ENCODE measurements around the gene CDHR4. TPM values are rescaled to one million over a fixed set of nuclear protein-coding genes. Genes with fewer than 3 reads are reported as not detected.

The CDHR4 gene
- total RNA-seq, 1 donor from 2014 or later = not detected

DNA sequence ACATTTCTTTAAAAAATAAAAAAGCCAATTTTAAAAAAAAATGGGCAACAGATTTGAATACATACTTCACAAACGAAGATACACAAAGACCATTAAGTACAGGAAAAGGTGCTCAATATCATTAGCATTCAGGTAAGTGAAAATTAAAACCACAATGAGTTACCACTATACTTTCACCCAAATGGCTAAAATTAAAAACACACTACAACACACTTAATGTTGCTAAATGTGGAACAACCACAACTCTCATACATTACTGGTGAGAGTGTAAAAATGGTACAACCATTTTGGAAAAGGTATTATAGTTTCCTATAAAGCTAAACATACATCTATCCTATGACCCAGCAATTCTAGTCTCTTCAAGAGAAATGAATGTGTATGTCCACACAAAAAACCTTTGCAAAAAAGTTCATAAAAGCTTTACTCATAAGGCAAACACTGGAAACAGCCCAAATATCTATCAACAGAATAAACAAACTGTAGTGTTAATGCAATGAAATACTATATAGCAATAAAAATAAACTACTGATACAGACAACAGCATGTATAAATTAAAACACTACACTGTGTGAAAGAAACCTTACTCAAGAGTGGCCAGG is 28.2 kb downstream of the CDHR4 start:
- no peaks in the 10 kb centered on the region for H3K9me3 Mint-ChIP-seq
- Histone ChIP-seq H3K9ac (no peak overlapping the region), H3K36me3 (no peaks in the 10 kb centered on the region), H4K20me1 (ENCODE audit: low read depth) (peaks cover 41% of the 10 kb centered on the region), H3K4me3 (no peak overlapping the region), H3K79me2 (ENCODE audit: low read depth) (peaks cover 99% of the 10 kb centered on the region), H3K27me3 (no peaks in the 10 kb centered on the region), H3K4me2 (no peak overlapping the region), H3F3A (ENCODE audit: low read depth) (no peaks in the 10 kb centered on the region), H3K9me3 (ENCODE audit: low read depth) (no peaks in the 10 kb centered on the region), H2AFZ (replicated peaks) (no peak overlapping the region), H3K27ac (no peak overlapping the region), H3K4me1 (no peaks in the 10 kb centered on the region)
- H3K36me3 Mint-ChIP-seq = peaks cover 10% of the 10 kb centered on the region
- no peak overlapping the region for H3K4me3 Mint-ChIP-seq
- peaks cover 2% of the 10 kb centered on the region for H3K27me3 Mint-ChIP-seq (ENCODE audit: insufficient read depth, low read depth)
- no peaks in the 10 kb centered on the region for H3K4me1 Mint-ChIP-seq
- DNase-seq (ENCODE audit: low spot score) = no peak
- no peak overlapping the region for H3K27ac Mint-ChIP-seq
- TF ChIP-seq EZH2 (IDR thresholded peaks at IDR 0.05) (no peak), CTCF (IDR thresholded peaks at IDR 0.05) (no peak), EZH2phosphoT487 (IDR thresholded peaks at IDR 0.05) (no peak)

DNA sequence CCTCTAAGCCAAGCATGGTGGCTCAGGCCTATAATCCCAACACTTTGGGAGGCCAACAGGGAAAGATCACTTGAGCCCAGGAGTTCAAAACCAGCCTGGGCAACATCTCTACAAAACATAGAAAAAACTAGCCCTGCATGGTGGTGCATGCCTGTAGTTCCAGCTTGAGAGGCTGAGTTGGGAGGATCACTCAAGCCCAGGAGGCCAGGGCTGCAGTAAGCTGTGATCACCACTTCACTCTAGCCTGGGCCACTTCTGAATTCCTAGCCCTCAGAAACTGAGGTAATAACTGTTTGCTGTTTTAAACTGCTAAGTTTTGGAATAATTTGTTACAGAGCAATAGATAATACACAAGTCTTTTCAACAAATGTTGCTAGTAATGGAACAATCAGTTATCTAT is 29.7 kb downstream of the CDHR4 start:
- Mint-ChIP-seq H3K9me3 (no peaks in the 10 kb centered on the region), H3K4me3 (no peak overlapping the region), H3K36me3 (peaks cover 14% of the 10 kb centered on the region), H3K4me1 (no peaks in the 10 kb centered on the region), H3K27ac (no peak overlapping the region), H3K27me3 (ENCODE audit: insufficient read depth, low read depth) (no peaks in the 10 kb centered on the region)
- Histone ChIP-seq H3K4me1 (no peaks in the 10 kb centered on the region), H3K79me2 (ENCODE audit: low read depth) (peaks cover 99% of the 10 kb centered on the region), H2AFZ (replicated peaks) (no peak overlapping the region), H3F3A (ENCODE audit: low read depth) (no peaks in the 10 kb centered on the region), H3K4me2 (no peak overlapping the region), H3K4me3 (no peak overlapping the region), H3K9ac (no peak overlapping the region), H3K27ac (no peak overlapping the region), H4K20me1 (ENCODE audit: low read depth) (peaks cover 39% of the 10 kb centered on the region), H3K27me3 (no peaks in the 10 kb centered on the region), H3K9me3 (ENCODE audit: low read depth) (no peaks in the 10 kb centered on the region), H3K36me3 (no peaks in the 10 kb centered on the region)
- TF ChIP-seq EZH2phosphoT487 (IDR thresholded peaks at IDR 0.05) = no peak
- no peak for TF ChIP-seq EZH2 (IDR thresholded peaks at IDR 0.05)
- no peak for TF ChIP-seq CTCF (IDR thresholded peaks at IDR 0.05)
- no peak for DNase-seq (ENCODE audit: low spot score)

DNA sequence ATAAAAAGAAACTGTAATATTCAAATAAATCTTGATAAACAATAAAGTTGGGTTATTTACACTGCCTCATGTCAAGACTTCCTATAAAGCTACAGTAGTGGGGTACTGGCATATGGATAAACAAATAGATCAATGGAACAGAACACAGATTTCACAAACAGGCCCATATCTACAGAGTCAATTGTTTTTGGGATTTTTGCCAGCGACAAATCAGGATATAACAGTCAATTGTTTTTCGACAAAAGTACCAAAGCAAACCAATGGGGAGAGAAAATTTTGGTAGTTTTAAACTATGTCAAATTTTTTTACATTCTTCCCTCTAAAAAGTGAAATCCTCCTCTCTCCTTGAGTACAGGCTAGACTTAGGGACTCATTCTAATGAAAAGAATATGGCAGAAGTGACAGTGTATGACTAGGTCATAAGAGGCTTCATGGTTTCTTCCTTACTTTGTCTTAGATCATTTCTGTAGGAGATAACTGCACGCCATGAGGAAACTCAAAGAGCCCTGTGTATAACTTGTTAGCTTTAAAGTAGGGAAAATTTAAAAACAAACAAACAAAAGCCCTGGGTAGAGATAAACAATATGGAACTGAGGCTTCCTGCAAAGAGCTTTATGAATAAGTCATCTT is 30.3 kb downstream of the CDHR4 start:
- no peak overlapping the region for H2AFZ ChIP-seq (replicated peaks)
- TF ChIP-seq EZH2 (IDR thresholded peaks at IDR 0.05) (no peak), CTCF (IDR thresholded peaks at IDR 0.05) (no peak), EZH2phosphoT487 (IDR thresholded peaks at IDR 0.05) (no peak)
- H3K79me2 ChIP-seq (ENCODE audit: low read depth) = peaks cover 99% of the 10 kb centered on the region
- no peaks in the 10 kb centered on the region for H3K9me3 ChIP-seq (ENCODE audit: low read depth)
- no peak for DNase-seq (ENCODE audit: low spot score)
- H3K4me2 ChIP-seq = no peak overlapping the region
- no peak overlapping the region for H3K4me3 Mint-ChIP-seq
- no peaks in the 10 kb centered on the region for H3F3A ChIP-seq (ENCODE audit: low read depth)
- peaks cover 13% of the 10 kb centered on the region for H3K36me3 Mint-ChIP-seq
- no peaks in the 10 kb centered on the region for H3K9me3 Mint-ChIP-seq
- no peaks in the 10 kb centered on the region for H3K36me3 ChIP-seq
- H3K9ac ChIP-seq = no peak overlapping the region
- no peaks in the 10 kb centered on the region for H3K4me1 ChIP-seq
- no peaks in the 10 kb centered on the region for H3K27me3 Mint-ChIP-seq (ENCODE audit: insufficient read depth, low read depth)
- no peak overlapping the region for H3K27ac ChIP-seq
- H4K20me1 ChIP-seq (ENCODE audit: low read depth) = peaks cover 36% of the 10 kb centered on the region
- H3K27ac Mint-ChIP-seq = no peak overlapping the region
- no peaks in the 10 kb centered on the region for H3K4me1 Mint-ChIP-seq
- H3K27me3 ChIP-seq = no peaks in the 10 kb centered on the region
- no peak overlapping the region for H3K4me3 ChIP-seq
